Activated naive CD4-positive, alpha-beta T cell treated with anti-CD3 and anti-CD28 coated beads for 36 hours (primary cell): ENCODE results near the gene NBAS. TPM values are rescaled to one million over a fixed set of nuclear protein-coding genes. Genes with fewer than 3 reads are reported as not detected.
A peak's percentile ranks its signal among the peaks of the same experiment; 100 is the strongest.

ENCODE experiments used
- CTCF ChIA-PET: fragments of 350-600 bp; sonication (Branson Sonifier 250); formaldehyde crosslinking; loops from one replicate; lab custom pipeline; 2021; ENCODE audit warnings: antibody characterized with exemption; lab: Charles Lee
- DNase-seq: peaks from one replicate; pipeline ENCODE4 v3.0.0-alpha.2; 2020
- H3K27ac Mint-ChIP-seq: one replicate; pipeline ENCODE4 v1.8.0; 2021; ENCODE audit warnings: mild to moderate bottlenecking, mixed read lengths
- H3K27me3 Mint-ChIP-seq: one replicate; pipeline ENCODE4 v1.8.0; 2021; ENCODE audit warnings: low read depth, mixed read lengths
- H3K36me3 Mint-ChIP-seq: one replicate; pipeline ENCODE4 v1.8.0; 2021; ENCODE audit warnings: low read depth, mixed read lengths
- H3K4me1 Mint-ChIP-seq: one replicate; pipeline ENCODE4 v1.8.0; 2021; ENCODE audit warnings: low read depth, mixed read lengths
- H3K4me3 Mint-ChIP-seq: one replicate; pipeline ENCODE4 v1.8.0; 2021; ENCODE audit warnings: mild to moderate bottlenecking, moderate library complexity, mixed read lengths
- H3K9me3 Mint-ChIP-seq: one replicate; pipeline ENCODE4 v1.8.0; 2021; ENCODE audit warnings: mixed read lengths
- intact Hi-C: fragments of 100-400 bp; cut with micrococcal nuclease; formaldehyde crosslinking; loops from one replicate; pipeline ENCODE4 v1.15.1; 2023
- total RNA-seq, 2 experiments: library from RNA; stranded (reverse); gene quantifications; one replicate each; pipeline ENCODE4 v1.2.3, GENCODE V29; 2021

The NBAS gene
- total RNA-seq, 2 experiments from 2014 or later, result 45.5 to 46.4 TPM

GRCh38 chr2:15180379-15180778 lies 380.8 kb downstream of the NBAS start:
- CTCF ChIA-PET, result no interaction called here
- H3K4me1 Mint-ChIP-seq, result peaks cover 37% of the 10 kb centered on the region
- intact Hi-C loops, result no loop called here
- H3K36me3 Mint-ChIP-seq, result peaks cover 40% of the 10 kb centered on the region
- no peak for DNase-seq
- no peak overlapping the region for H3K4me3 Mint-ChIP-seq
- H3K27me3 Mint-ChIP-seq, result peaks cover 19% of the 10 kb centered on the region
- no peaks in the 10 kb centered on the region for H3K9me3 Mint-ChIP-seq
- no peak overlapping the region for H3K27ac Mint-ChIP-seq

GRCh38 chr2:15178946-15179345 lies 382.2 kb downstream of the NBAS start:
- Mint-ChIP-seq H3K27ac (no peak overlapping the region), H3K4me3 (no peak overlapping the region), H3K9me3 (no peaks in the 10 kb centered on the region), H3K4me1 (peaks cover 40% of the 10 kb centered on the region), H3K36me3 (peaks cover 39% of the 10 kb centered on the region), H3K27me3 (peaks cover 19% of the 10 kb centered on the region)
- intact Hi-C loops, result loop anchor here (5.0 kb wide), 2 partner anchors 398 to 1548 kb away; no protein-coding TSS in a partner anchor
- no peak for DNase-seq
- CTCF ChIA-PET, result interaction anchor here (0.9 kb wide), 1 partner anchor 19 kb away, joined by 3 read pairs; no protein-coding TSS in a partner anchor

GRCh38 chr2:15177103-15177502 lies 384.0 kb downstream of the NBAS start:
- no peaks in the 10 kb centered on the region for H3K9me3 Mint-ChIP-seq
- intact Hi-C loops, result loop anchor here (1.0 to 5.0 kb wide), 9 partner anchors 15 to 1550 kb away; partner anchors contain the start of genes DDX1 and NBAS
- no peak overlapping the region for H3K27ac Mint-ChIP-seq
- peaks cover 35% of the 10 kb centered on the region for H3K36me3 Mint-ChIP-seq
- H3K4me1 Mint-ChIP-seq, result peaks cover 51% of the 10 kb centered on the region
- CTCF ChIA-PET, result no interaction called here
- DNase-seq, result peak; percentile 85
- H3K27me3 Mint-ChIP-seq, result peaks cover 19% of the 10 kb centered on the region
- H3K4me3 Mint-ChIP-seq, result no peak overlapping the region

GRCh38 chr2:15176604-15177003 lies 384.5 kb downstream of the NBAS start:
- no peak for DNase-seq
- H3K4me3 Mint-ChIP-seq, result no peak overlapping the region
- H3K27ac Mint-ChIP-seq, result no peak overlapping the region
- peaks cover 34% of the 10 kb centered on the region for H3K36me3 Mint-ChIP-seq
- peaks cover 19% of the 10 kb centered on the region for H3K27me3 Mint-ChIP-seq
- intact Hi-C loops, result loop anchor here (1.0 to 5.0 kb wide), 9 partner anchors 16 to 1551 kb away; partner anchors contain the start of genes DDX1 and NBAS
- CTCF ChIA-PET, result no interaction called here
- peaks cover 51% of the 10 kb centered on the region for H3K4me1 Mint-ChIP-seq
- H3K9me3 Mint-ChIP-seq, result no peaks in the 10 kb centered on the region

GRCh38 chr2:15174567-15174966 lies 386.6 kb downstream of the NBAS start:
- H3K4me3 Mint-ChIP-seq, result no peak overlapping the region
- no peaks in the 10 kb centered on the region for H3K9me3 Mint-ChIP-seq
- H3K27me3 Mint-ChIP-seq, result peaks cover 9% of the 10 kb centered on the region
- DNase-seq, result no peak
- CTCF ChIA-PET, result interaction anchor here (0.6 kb wide), 1 partner anchor 238 kb away, joined by 3 read pairs; no protein-coding TSS in a partner anchor
- peaks cover 51% of the 10 kb centered on the region for H3K4me1 Mint-ChIP-seq
- H3K27ac Mint-ChIP-seq, result no peak overlapping the region
- peaks cover 30% of the 10 kb centered on the region for H3K36me3 Mint-ChIP-seq
- intact Hi-C loops, result no loop called here

- H3K4me3 Mint-ChIP-seq, result no peak overlapping the region
- CTCF ChIA-PET, result no interaction called here
- intact Hi-C loops, result loop anchor here (1.0 kb wide), 1 partner anchor 31 kb away; no protein-coding TSS in a partner anchor
- H3K9me3 Mint-ChIP-seq, result no peaks in the 10 kb centered on the region
- peaks cover 31% of the 10 kb centered on the region for H3K36me3 Mint-ChIP-seq
- peaks cover 4% of the 10 kb centered on the region for H3K27me3 Mint-ChIP-seq
- H3K27ac Mint-ChIP-seq, result no peak overlapping the region
- DNase-seq, result peak; percentile 23
- H3K4me1 Mint-ChIP-seq, result peaks cover 42% of the 10 kb centered on the region
Observed at GRCh38 chr2:15173501-15173900, 387.6 kb downstream of the NBAS start.

GRCh38 chr2:15172825-15173224 lies 388.3 kb downstream of the NBAS start:
- CTCF ChIA-PET, result no interaction called here
- intact Hi-C loops, result loop anchor here (1.0 kb wide), 1 partner anchor 31 kb away; no protein-coding TSS in a partner anchor
- Mint-ChIP-seq H3K27ac (no peak overlapping the region), H3K4me3 (no peak overlapping the region), H3K9me3 (no peaks in the 10 kb centered on the region), H3K27me3 (no peaks in the 10 kb centered on the region), H3K36me3 (peaks cover 30% of the 10 kb centered on the region), H3K4me1 (peaks cover 35% of the 10 kb centered on the region)
- DNase-seq, result no peak

GRCh38 chr2:15170070-15170775 lies 390.9 kb downstream of the NBAS start:
- Mint-ChIP-seq H3K4me3 (no peak overlapping the region), H3K9me3 (no peaks in the 10 kb centered on the region), H3K36me3 (peaks cover 33% of the 10 kb centered on the region), H3K4me1 (peaks cover 13% of the 10 kb centered on the region), H3K27ac (no peak overlapping the region), H3K27me3 (no peaks in the 10 kb centered on the region)
- intact Hi-C loops, result no loop called here
- DNase-seq, result no peak
- CTCF ChIA-PET, result no interaction called here

- intact Hi-C loops, result loop anchor here (10.0 kb wide), 1 partner anchor 535 kb away; the partner anchor contains the start of gene LRATD1
- CTCF ChIA-PET, result no interaction called here
Observed at GRCh38 chr2:15169326-15170069, 391.6 kb downstream of the NBAS start.

GRCh38 chr2:15168116-15168515 lies 393.0 kb downstream of the NBAS start:
- H3K36me3 Mint-ChIP-seq, result peaks cover 30% of the 10 kb centered on the region
- no peak overlapping the region for H3K4me3 Mint-ChIP-seq
- intact Hi-C loops, result loop anchor here (10.0 kb wide), 1 partner anchor 533 kb away; the partner anchor contains the start of gene LRATD1
- CTCF ChIA-PET, result interaction anchor here (0.6 kb wide), 1 partner anchor 107 kb away, joined by 3 read pairs; no protein-coding TSS in a partner anchor
- no peaks in the 10 kb centered on the region for H3K27me3 Mint-ChIP-seq
- no peaks in the 10 kb centered on the region for H3K9me3 Mint-ChIP-seq
- H3K27ac Mint-ChIP-seq, result no peak overlapping the region
- peaks cover 5% of the 10 kb centered on the region for H3K4me1 Mint-ChIP-seq
- DNase-seq, result no peak

More at GRCh38 chr2:15169326-15170069, 391.6 kb downstream of the NBAS start:
- no peaks in the 10 kb centered on the region for H3K27me3 Mint-ChIP-seq
- H3K4me3 Mint-ChIP-seq, result no peak overlapping the region
- DNase-seq, result no peak
- H3K9me3 Mint-ChIP-seq, result no peaks in the 10 kb centered on the region
- peaks cover 33% of the 10 kb centered on the region for H3K36me3 Mint-ChIP-seq
- H3K27ac Mint-ChIP-seq, result no peak overlapping the region
- peaks cover 13% of the 10 kb centered on the region for H3K4me1 Mint-ChIP-seq

- Mint-ChIP-seq H3K4me1 (no peaks in the 10 kb centered on the region), H3K27ac (no peak overlapping the region), H3K4me3 (no peak overlapping the region), H3K27me3 (peaks cover 4% of the 10 kb centered on the region), H3K36me3 (peaks cover 27% of the 10 kb centered on the region), H3K9me3 (no peaks in the 10 kb centered on the region)
- DNase-seq, result no peak
- CTCF ChIA-PET, result no interaction called here
- intact Hi-C loops, result loop anchor here (10.0 kb wide), 1 partner anchor 532 kb away; the partner anchor contains the start of gene LRATD1
Observed at GRCh38 chr2:15166878-15167277, 394.3 kb downstream of the NBAS start.

GRCh38 chr2:15163326-15163725 lies 397.8 kb downstream of the NBAS start:
- intact Hi-C loops, result loop anchor here (10.0 kb wide), 1 partner anchor 529 kb away; the partner anchor contains the start of gene LRATD1
- Mint-ChIP-seq H3K36me3 (peaks cover 10% of the 10 kb centered on the region), H3K9me3 (no peaks in the 10 kb centered on the region), H3K27ac (no peak overlapping the region), H3K27me3 (peaks cover 21% of the 10 kb centered on the region), H3K4me1 (no peaks in the 10 kb centered on the region), H3K4me3 (no peak overlapping the region)
- CTCF ChIA-PET, result no interaction called here
- DNase-seq, result no peak
